Cardiac muscle cell (in vitro differentiated cells and primary cell): Measurements from ENCODE around the gene MAD1L1. TPM values are rescaled to one million over a fixed set of nuclear protein-coding genes. Genes with fewer than 3 reads are reported as not detected.
A peak's percentile ranks its signal among the peaks of the same experiment; 100 is the strongest.

Source experiments
- DNase-seq, 2 donors: peaks; one replicate each; pipeline versions ENCODE4 v3.0.0 to v3.0.0-alpha.2; 2010 to 2017; ENCODE audit warnings: low read depth in 1 of 2, low spot score in 1 of 2
- H3K27ac ChIP-seq: fragments of 200-600 bp; sonication (generic); 2 replicates; pipeline ENCODE4 v1.5.1; 2016
- H3K27me3 ChIP-seq: fragments of 200-600 bp; sonication (generic); 2 replicates; pipeline ENCODE4 v1.6.0; 2016; ENCODE audit warnings: control low read depth
- H3K36me3 ChIP-seq: fragments of 200-600 bp; sonication (generic); 2 replicates; pipeline ENCODE4 v1.5.1; 2016; ENCODE audit warnings: control low read depth
- H3K4me1 ChIP-seq: fragments of 200-600 bp; sonication (generic); 2 replicates; pipeline ENCODE4 v1.8.1; 2017; ENCODE audit warnings: low read depth, mild to moderate bottlenecking, mixed run types
- H3K4me3 ChIP-seq: fragments of 200-600 bp; sonication (generic); 2 replicates; pipeline ENCODE4 v1.5.1; 2016; ENCODE audit warnings: mild to moderate bottlenecking
- H3K9me3 ChIP-seq: fragments of 200-600 bp; sonication (generic); 2 replicates; pipeline ENCODE4 v1.5.1; 2017; ENCODE audit warnings: low read depth, mild to moderate bottlenecking, control low read depth
- CTCF ChIP-seq: IDR thresholded peaks from 2 replicates; pipeline ENCODE4 v1.5.1; 2012; ENCODE audit warnings: low read depth, mild to moderate bottlenecking, low read length
- polyA plus RNA-seq: library from polyadenylated mRNA; unstranded; fragments of >200 nt; fragmentation: Nextera tagmentation; extraction: Ambion mirVana; gene quantifications from 2 replicates; pipeline ENCODE4 v1.2.1, GENCODE V29; 2016
- total RNA-seq: library from RNA; depleted of rRNA; stranded (reverse); fragments of >200 nt; gene quantifications from 2 replicates; pipeline ENCODE4 v1.2.3, GENCODE V29; 2016

Gene MAD1L1
- total and polyA plus RNA-seq, 2 experiments from 2014 or later = 38.3 to 56.2 TPM

- Histone ChIP-seq H3K4me3 (no peak overlapping the region), H3K27ac (no peak overlapping the region), H3K4me1 (peaks cover 4% of the 10 kb centered on the region), H3K27me3 (no peaks in the 10 kb centered on the region), H3K36me3 (no peaks in the 10 kb centered on the region), H3K9me3 (no peaks in the 10 kb centered on the region)
- no peak for DNase-seq
- no peak for TF ChIP-seq CTCF
Measured at GRCh38 chr7:2034291-2035201, 198.2 kb downstream of the MAD1L1 start.

GRCh38 chr7:2033586-2034135, 199.1 kb downstream of the MAD1L1 start:
- Histone ChIP-seq H3K4me1 (no peaks in the 10 kb centered on the region), H3K4me3 (no peak overlapping the region), H3K27ac (no peak overlapping the region), H3K9me3 (no peaks in the 10 kb centered on the region), H3K27me3 (no peaks in the 10 kb centered on the region), H3K36me3 (no peaks in the 10 kb centered on the region)
- TF ChIP-seq CTCF = no peak
- DNase-seq = no peak

- no peaks in the 10 kb centered on the region for H3K27me3 ChIP-seq
- H3K9me3 ChIP-seq = no peaks in the 10 kb centered on the region
- H3K27ac ChIP-seq = no peak overlapping the region
- TF ChIP-seq CTCF = no peak
- H3K4me3 ChIP-seq = no peak overlapping the region
- DNase-seq = no peak
- no peaks in the 10 kb centered on the region for H3K4me1 ChIP-seq
- H3K36me3 ChIP-seq = no peaks in the 10 kb centered on the region
Measured at GRCh38 chr7:2032876-2033407, 199.8 kb downstream of the MAD1L1 start.

- H3K4me3 ChIP-seq = no peak overlapping the region
- no peaks in the 10 kb centered on the region for H3K9me3 ChIP-seq
- peak in 1 of 2 donors; percentile 20 for DNase-seq
- peaks cover 6% of the 10 kb centered on the region for H3K4me1 ChIP-seq
- no peaks in the 10 kb centered on the region for H3K36me3 ChIP-seq
- H3K27ac ChIP-seq = no peak overlapping the region
- TF ChIP-seq CTCF = no peak
- H3K27me3 ChIP-seq = no peaks in the 10 kb centered on the region
Measured at GRCh38 chr7:2032030-2032875, 200.5 kb downstream of the MAD1L1 start.

- no peak for DNase-seq
- H3K27me3 ChIP-seq = no peaks in the 10 kb centered on the region
- TF ChIP-seq CTCF = no peak
- no peaks in the 10 kb centered on the region for H3K36me3 ChIP-seq
- no peak overlapping the region for H3K4me3 ChIP-seq
- H3K27ac ChIP-seq = no peak overlapping the region
- peaks cover 10% of the 10 kb centered on the region for H3K4me1 ChIP-seq
- H3K9me3 ChIP-seq = no peaks in the 10 kb centered on the region
Measured at GRCh38 chr7:2031451-2031845, 201.3 kb downstream of the MAD1L1 start.
